Vagina (tissue), 2 donors: ENCODE measurements around the gene HDGFL2.

Experiments
- CTCF ChIP-seq, 3 experiments: fragments of 450-650 bp in 2 of 3; fragments of 200-600 bp in 1 of 3; sonication (generic) in 1 of 3; IDR thresholded peaks; one replicate each; pipeline ENCODE4 v1.5.1; 2017 to 2019; ENCODE audit warnings: antibody characterized with exemption in 3 of 3, mild to moderate bottlenecking in 2 of 3, moderate library complexity in 2 of 3
- POLR2A ChIP-seq, 2 donors: fragments of 450-650 bp; IDR thresholded peaks; one replicate each; pipeline ENCODE4 v1.6.1; 2017; ENCODE audit warnings: antibody characterized with exemption in 2 of 2, mild to moderate bottlenecking in 2 of 2, moderate library complexity in 2 of 2
- POLR2AphosphoS5 ChIP-seq, 2 donors: sonication (generic); formaldehyde crosslinking; IDR thresholded peaks; one replicate each; pipeline ENCODE4 v1.9.0; 2017; ENCODE audit warnings: antibody characterized with exemption in 2 of 2, mild to moderate bottlenecking in 2 of 2, low read depth in 1 of 2; ENCODE audit not compliant: insufficient read depth in 1 of 2

GRCh38 chr19:4506449-4507149 lies 34.5 kb downstream of the HDGFL2 start:
- TF ChIP-seq CTCF (IDR thresholded peaks at IDR 0.05) (no peak), POLR2A (IDR thresholded peaks at IDR 0.05) (no peak), POLR2AphosphoS5 (IDR thresholded peaks at IDR 0.05; ENCODE audit: insufficient read depth in 1 of 2, low read depth in 1 of 2) (no peak)
